Tibial nerve (tissue), 3 donors: ENCODE data around the gene PXDN.

ENCODE experiments used
- POLR2A ChIP-seq, 2 donors: fragments of 450-650 bp; IDR thresholded peaks; one replicate each; pipeline ENCODE4 v1.6.1; 2017; ENCODE audit warnings: antibody characterized with exemption in 2 of 2, mild to moderate bottlenecking in 2 of 2, moderate library complexity in 2 of 2
- TF ChIP-seq, protein P1 (sequence below), 5 experiments: fragments of 200-600 bp in 3 of 5; fragments of 450-650 bp in 2 of 5; sonication (generic) in 3 of 5; IDR thresholded peaks; one replicate each; pipeline ENCODE4 v1.5.1; 2016 to 2019; ENCODE audit warnings: antibody characterized with exemption in 5 of 5, mild to moderate bottlenecking in 3 of 5, moderate library complexity in 2 of 5

DNA sequence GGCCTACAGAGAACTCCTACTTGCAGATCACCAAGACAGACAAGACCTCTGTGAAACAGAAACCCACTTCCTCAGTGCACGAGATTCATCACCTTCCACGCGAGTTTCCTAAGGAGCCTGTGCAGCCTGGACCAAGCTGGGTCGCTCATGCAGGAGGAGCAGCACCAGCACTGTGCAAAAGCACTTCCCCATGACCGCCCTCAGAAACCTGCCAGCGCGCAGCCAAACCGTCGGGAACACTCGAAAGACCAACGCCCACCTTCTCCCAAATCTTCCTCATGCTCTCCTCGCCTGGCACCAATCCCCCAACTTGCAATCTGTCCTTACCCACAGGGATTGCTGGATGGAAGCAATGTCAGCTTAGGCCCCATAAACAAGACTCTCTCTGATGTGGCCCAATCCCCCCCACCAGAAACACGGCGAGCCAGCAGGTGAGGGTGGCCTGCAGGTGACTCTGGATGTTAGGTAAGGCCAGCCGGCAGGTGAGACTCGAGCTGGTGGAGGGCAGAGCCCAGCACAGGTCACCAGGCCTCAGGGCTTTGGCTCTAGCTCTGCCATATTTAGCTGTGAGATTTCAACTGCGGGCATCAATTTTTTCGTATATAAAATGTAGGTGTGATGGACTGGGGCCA lies 69.4 kb downstream of the PXDN start:
- TF ChIP-seq, protein P1, sequence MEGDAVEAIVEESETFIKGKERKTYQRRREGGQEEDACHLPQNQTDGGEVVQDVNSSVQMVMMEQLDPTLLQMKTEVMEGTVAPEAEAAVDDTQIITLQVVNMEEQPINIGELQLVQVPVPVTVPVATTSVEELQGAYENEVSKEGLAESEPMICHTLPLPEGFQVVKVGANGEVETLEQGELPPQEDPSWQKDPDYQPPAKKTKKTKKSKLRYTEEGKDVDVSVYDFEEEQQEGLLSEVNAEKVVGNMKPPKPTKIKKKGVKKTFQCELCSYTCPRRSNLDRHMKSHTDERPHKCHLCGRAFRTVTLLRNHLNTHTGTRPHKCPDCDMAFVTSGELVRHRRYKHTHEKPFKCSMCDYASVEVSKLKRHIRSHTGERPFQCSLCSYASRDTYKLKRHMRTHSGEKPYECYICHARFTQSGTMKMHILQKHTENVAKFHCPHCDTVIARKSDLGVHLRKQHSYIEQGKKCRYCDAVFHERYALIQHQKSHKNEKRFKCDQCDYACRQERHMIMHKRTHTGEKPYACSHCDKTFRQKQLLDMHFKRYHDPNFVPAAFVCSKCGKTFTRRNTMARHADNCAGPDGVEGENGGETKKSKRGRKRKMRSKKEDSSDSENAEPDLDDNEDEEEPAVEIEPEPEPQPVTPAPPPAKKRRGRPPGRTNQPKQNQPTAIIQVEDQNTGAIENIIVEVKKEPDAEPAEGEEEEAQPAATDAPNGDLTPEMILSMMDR (IDR thresholded peaks at IDR 0.05): no peak
- no peak for TF ChIP-seq POLR2A (IDR thresholded peaks at IDR 0.05)
